Measurements from ENCODE around the gene MCF2L2.
A peak's percentile ranks its signal among the peaks of the same experiment; 100 is the strongest.

The MCF2L2 gene

DNA sequence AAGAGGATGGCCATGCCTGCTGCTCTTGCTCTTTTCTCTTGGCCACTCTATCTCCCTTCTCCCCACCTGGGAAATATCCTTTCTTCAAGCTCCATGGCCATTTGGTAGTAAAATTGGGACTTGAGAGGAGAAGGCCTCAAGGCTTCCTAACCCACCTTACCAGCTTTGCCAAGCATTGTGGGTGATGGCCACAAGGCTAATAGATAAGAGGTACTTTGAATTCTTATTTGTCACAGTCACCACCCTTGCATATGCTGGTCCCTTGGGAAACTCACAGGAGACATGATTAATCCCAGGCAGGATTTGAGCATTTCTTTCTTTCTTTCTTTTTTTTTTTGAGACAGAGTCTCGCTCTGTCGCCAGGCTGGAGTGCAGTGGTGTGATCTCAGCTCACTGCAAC is 138.2 kb downstream of the MCF2L2 start:
- DNase-seq: no peak

DNA sequence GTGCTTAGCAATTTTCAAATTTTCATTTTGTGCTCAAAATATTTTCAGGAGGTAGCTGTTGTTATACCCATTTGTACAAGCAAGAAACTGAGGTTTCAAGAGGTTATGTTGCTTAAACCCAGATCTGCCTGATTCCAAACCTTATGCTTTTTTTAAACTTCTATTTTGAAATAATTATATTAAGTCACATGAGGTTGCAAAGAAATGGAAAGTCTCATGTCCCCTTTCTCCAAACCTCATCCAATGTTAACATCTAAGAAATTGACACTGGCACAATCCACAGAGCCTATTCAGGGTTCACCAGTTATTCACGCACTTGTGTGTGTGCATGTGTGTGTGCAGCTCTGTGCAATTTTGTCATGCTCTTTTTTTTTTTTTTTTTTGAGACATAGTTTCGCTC is 140.3 kb downstream of the MCF2L2 start:
- no peak for DNase-seq

DNA sequence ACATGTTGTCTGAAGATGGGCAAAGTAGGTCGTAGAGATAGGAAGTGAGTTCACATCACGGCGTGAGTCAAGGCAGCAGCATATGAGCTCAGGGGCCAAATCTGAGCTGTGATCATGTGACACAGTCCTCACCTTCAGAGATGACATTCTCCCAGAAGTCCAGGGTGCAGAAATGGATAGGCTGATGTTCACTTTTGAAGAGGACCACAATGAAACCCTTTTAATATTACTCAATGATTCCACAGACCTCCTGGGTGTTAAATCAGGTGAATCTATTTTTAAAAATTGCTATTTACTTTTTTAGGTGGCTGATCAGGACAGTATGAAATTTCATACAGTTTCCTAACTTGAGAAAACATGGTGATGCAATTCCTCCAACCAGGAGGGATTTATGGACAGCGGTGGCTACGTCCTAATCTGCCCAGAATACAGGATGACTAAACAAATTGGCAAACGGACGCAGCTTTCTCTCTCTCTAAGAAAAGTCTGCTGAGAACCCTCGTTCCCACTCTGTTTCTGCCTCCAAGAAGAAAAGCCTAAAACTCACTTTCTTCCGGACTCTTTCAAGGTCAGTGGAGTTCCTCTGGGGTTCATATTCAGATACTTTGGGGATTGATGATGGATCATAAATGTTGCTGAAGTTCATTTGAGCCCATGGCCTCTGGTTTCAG is 141.0 kb downstream of the MCF2L2 start:
- peak; percentile 39 for DNase-seq

DNA sequence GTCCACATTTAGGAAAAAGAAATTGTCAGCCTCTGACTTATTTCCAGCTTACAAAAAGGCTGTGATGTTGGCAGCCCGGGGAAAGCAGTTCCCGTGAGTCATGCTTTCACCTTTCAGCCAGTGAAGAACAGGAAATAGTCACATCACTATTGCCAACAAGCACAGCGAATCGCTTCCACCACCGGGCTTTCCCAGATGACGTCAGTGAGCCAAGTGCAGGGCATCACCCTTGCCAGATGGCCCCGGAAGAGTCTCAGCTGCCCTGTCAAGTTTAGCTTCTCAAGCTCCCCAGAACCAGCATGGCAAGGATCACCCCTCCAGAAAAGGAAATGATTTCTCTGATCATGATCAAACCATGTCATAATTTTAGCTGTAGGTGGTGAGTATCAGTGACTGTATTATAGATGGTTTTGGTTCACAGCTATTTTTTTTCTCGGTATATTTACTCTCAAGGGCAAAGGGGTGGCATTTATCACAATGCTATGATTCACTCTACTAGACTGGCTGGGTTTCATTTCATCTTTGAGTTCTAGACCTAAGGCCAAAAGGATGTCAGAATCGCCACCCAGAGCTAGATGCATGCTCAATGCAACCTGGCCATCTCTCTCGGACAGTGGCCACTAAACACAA is 142.5 kb downstream of the MCF2L2 start:
- peak; percentile 85 for DNase-seq

DNA sequence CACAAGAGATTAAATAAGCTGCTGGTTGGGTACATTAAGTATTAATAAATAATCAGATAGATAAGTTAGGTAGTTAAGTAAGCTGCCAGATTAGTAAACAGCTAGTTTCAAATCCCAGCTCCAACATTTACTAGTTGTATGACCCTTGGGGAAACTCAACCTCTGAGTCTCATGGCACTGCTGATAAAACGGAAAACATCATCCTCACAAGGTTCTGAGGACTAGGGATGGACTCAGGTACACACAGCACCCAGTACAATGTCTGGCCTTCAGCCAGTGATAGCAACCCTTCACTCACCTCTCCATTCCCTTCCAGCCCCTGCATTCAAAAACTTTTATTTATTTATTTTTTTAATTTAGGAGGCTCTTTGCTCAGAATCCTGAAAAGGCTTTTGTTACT is 143.1 kb downstream of the MCF2L2 start:
- DNase-seq: no peak

DNA sequence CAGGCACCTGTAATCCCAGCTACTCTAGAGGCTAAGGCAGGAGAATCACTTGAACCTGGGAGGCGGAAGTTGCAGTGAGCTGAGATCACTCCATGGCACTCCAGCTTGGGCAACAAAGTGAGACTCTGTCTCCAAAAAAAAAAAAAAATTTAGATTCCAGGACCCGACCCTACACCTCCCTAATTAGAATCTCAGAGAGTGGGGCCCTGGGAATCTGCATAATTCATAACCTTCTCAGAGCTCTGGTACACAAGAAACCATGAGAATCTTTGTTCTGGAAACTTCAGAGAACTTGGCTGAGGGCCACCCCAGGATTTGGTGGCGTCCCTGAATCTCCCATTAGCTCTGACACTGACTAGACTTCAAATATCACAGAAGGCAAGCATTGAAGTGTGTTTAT is 143.8 kb downstream of the MCF2L2 start:
- no peak for DNase-seq

DNA sequence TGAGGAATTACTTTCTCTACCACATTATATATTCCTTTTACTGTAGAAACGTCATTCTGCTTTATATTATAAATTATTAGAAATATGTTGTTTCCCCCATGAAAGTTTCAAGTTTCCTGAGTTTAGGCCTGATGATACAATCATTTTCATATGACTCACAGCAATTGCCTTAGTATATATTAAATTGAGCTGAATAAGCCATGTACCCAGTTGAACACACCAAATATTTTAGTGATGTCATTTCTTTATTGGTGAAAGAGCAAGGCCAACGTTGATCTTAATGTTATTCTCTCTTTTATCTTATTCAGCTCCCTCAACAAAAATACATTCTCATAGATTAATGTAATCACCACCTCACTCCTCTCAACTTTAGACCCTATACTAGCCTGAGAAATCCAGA is 144.5 kb downstream of the MCF2L2 start:
- DNase-seq: no peak

DNA sequence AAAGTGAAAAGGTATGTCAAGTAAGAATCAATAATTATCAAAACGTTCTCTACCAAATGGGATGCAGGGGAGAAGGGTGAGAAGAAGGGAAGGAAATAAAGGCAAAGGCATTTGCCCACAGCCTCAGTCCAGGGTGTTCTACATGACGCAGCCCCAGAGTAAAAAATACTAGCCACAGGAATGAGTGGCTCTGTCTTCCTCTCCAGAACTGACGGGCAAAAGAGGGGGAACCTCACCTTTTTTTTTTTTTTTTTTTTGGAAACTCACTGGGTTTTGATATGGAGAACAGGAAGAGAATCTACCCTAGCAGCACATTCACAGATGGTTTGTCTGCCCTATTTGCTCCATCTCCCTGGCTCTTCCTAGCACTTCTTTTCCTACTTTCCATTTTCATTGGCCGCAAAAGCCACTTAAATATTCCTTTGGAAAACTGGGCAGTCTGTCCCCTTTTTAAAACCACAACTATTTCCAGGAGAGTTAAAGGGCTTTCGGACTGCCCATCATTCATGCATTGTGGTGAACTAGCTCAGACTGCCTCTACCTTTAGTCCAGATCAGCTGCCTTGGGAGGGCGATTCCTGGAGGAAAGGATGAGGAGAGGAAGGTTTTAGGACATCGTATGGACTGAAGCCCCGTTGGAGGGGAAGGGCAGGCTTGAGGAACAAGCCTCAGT is 147.2 kb downstream of the MCF2L2 start:
- DNase-seq: no peak

DNA sequence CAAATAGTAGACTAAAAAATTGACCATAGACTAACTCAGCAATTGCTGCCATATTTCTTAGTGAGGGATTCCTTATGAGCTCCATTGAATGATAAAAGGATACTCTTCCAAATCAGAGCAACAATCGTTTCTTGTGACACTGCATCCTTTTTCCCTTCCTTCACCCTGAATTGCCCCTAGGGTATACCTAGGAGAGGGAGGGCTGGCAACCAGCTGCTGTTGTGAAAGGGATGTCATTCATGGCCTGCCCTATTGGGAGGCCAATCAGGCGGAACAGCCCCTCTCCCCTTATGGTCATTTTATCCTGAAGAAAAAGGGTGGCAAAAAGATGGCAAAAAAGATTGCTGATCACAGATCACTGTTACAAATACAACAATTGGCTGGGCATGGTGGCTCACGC is 149.0 kb downstream of the MCF2L2 start:
- no peak for DNase-seq

DNA sequence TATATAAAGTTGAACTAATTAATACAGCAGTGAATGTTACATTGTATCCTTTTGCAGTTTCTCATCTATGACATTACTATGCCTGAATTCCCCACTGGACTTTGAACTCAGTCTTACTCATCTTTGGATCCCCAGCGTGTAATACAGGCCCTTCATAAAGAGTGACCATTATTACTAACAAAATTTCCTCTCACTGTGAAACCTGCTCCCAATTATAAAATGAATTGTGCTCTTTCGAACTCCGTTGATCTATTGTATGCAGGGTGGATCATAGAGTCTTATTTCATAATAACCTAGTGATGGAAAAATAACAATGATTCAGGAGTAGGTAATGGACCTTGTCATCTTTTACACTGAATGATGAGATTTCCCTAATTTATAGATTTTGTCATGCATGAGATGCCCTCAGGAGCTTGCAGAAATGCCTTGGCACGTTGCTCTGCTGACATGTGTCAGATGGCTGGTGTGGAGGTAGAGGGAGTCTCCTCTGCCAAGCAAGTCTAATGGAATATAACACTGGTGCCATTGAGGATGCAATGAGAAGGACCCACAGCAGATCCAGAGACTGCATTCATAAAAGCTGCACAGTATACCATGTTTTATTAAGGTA is 149.8 kb downstream of the MCF2L2 start:
- DNase-seq: no peak

DNA sequence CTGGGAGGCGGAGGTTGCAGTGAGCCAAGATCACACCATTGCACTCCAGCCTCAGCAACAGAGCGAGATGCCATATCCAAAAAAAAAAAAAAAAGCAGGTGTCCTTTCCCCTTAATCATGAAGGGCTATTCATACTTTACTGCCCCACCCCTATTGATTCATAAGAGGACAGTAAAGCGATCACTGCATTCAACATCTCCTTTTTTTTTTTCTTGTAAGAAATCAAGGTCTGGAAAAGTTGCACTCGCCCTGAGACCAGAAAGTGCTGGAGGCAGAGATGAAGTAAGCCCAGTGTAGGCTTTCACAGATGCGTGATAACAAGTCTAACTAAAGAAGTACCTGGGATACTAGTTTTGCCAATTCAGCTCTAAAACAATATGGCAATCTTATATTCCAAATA is 151.2 kb downstream of the MCF2L2 start:
- no peak for DNase-seq

DNA sequence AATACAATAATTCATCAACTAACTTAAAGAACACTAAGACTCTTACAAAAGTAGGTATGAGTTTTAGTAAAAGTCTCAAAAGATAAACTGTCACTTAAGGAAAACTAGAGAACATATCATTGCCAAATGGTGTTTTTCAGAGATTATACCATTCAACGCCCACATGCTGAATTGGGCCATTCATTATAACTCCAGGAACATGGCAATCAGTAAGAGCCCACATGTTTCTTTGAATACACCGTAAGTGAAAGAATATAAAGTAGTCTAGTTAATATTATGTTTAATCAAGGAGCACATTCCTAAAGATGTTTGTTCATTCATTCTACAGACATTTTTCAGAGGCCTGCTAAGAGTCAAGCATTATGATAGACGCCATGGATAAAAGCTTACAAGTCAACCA is 152.5 kb downstream of the MCF2L2 start:
- DNase-seq: no peak

DNA sequence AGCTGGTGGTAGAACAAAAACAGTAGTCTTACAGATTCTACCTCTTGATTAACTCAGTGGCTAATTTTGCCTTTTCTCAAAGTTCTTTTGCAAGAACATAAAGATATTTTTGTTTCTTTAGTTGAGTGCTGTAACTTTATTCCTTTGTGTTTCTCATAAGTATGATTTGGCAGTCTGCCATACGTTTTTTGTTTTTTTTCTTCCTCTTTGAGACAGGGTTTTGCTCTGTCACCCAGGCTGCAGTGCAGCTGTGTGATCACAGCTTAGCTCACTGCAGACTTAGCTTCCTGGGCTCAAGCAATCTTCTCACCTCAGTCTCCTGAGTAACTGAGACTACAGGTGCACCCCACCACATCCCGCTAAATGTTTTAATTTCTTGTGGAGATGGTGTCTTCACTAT is 153.0 kb downstream of the MCF2L2 start:
- DNase-seq: peak; percentile 66

DNA sequence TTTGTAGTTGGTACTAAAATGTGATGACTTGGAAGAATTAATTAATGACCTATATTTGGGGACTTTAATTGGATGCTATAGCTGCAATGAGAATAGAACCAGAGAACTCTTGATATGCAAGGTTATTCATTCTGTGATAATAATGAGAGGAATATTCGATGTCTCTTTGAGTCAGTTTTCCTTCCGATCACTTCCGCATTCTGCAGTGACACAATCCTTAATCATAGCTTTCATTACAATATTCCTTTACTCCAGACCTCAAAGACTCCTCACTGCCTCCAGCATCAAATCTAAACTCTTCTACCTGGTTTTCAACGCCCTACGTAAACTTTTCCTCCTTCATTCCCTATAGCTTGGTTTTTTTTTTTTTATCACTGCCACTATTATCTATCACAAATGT is 153.8 kb downstream of the MCF2L2 start:
- no peak for DNase-seq

DNA sequence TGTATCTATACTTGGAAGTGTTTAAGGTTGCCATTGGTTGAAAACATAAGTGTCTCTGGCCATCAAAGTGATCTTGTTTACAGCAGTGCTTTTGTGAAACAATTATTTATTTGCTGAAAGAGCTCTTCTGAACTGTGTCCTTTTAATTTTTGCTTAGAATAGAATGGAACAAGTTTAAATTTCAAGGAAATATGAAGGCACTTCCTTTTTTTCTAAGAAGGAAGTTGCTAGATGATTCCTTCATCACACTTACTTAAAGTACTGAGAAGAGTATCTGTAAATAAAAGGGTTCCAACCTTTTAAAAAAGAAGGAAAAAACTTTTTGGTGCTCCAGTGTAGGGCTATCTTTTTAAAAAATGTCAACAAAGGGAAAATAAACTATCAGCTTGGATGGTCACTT is 155.6 kb downstream of the MCF2L2 start:
- no peak for DNase-seq

DNA sequence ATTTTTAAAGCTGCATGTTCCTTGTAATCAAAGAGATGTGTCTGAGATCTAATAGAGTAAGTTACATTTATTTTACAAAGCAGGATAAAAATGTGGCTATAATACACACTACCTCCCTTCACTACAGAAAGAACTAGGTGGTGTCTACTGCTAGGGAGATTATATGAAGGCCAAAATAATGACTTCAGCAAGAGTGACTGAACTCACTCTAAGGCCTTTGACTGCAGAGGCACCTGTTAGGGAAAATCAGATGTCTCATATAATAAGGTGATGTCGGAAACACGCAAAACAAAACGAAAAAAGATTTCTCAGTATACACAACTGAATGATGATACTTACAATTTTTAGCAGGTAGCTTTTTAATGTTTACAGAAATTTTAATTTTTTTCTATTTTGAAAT is 156.3 kb downstream of the MCF2L2 start:
- DNase-seq: no peak

DNA sequence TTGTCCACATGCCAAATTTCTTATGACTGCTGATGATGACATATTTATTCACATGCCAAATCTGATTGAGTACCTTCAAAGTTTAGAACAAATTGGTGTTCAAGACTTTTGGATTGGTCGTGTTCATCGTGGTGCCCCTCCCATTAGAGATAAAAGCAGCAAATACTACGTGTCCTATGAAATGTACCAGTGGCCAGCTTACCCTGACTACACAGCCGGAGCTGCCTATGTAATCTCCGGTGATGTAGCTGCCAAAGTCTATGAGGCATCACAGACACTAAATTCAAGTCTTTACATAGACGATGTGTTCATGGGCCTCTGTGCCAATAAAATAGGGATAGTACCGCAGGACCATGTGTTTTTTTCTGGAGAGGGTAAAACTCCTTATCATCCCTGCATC is 158.1 kb downstream of the MCF2L2 start:
- DNase-seq: no peak

DNA sequence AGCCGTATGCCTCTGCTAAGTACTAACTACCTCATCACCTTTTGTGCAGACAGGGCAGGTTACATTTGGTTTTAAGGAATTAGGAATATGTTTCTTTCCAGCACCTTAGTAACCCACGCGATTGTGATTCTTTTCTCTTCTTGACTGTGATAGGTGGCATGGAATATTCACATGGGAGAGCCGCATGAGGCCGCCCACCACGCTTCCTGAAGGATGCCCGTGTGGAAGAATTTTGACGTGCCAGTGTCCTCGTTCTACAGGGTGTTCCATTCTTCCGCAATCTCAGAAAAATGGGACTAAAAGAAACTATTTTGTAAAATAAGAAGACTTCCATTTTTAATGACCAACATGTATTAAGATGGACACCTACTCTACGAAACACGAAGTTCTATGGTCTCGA is 159.1 kb downstream of the MCF2L2 start:
- DNase-seq: no peak

DNA sequence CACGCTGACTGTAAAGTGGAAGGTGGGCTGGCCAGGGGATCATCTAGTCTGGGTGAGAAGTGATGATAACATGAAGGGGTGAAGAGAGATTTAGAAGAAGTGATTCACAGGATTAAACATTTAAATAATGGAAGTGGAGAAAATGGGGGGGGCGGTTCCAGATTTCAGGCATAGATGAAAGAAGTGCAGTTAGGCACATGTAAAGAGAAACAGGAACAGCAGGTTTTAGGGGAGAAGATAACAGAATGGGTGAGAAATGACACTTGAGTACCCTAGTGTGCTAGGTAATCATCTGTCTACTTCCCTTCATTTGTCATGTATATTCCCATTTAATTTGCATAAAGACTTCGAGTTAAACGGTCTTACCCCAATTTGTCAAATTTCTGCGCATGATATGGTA is 160.1 kb downstream of the MCF2L2 start:
- no peak for DNase-seq

DNA sequence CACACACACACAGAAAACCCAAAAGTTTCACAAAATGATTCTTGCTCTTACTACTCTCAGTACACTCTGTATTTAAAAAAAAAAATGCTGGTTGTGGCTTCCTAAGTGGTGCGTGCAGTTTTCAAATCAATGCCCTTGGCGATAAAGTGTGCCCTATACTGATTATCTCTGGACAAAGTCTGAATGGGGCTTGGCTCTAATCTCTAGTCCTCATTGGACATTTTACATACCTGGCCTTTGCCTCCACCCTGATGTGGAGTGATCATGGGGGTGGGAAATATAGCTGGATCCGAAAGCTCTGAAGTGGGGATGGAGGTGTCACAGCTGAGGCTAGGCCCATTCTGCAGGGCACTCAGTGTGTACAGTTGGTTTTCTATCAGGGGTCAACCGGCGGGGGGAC is 161.3 kb downstream of the MCF2L2 start:
- no peak for DNase-seq

DNA sequence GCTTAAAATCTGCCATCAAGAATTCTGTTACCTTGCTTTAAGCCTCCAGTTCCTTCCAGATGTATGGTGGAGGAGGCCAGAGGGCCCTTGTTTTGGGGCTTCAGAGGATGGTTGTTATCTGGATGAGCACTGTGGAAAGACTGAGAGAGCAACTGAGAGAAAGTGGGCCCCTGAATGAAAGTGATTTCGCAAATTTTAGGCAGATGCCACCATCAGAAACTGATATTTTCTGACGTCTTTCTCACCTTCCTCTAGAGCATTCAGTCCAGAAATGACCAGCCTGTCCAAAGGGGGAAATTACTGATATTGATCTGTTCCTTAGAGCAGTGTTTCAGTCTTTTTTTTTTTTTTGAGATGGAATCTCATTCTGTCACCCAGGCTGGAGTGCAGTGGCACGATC is 162.0 kb downstream of the MCF2L2 start:
- DNase-seq: no peak

DNA sequence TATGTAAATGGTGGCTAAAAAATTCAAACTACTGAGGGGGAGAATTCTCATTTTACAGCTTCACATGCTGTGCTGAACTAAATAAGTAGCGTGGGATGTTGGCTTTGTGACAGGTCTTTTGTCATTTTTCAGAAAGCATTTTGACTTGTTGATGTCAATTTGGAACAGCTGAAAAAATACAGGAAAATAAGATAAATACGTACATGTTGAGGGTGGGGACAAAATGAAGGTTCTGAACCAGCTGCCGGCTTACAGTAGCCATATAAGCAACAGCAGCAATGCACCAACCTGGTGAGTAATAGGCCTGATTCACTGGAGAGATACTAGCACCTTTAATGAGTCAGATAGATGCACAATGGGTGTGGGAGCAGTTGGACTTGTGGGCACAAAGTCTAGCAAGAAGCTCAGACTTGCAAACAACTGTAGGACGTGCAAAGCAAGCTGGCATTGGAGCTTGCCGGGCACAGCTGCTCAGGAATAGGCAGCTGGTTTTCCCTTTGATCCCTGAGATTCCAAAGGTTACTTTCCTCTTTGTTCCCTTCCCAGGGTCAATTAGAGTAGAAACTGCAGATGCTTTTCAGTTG is 162.5 kb downstream of the MCF2L2 start:
- DNase-seq: peak; percentile 52

DNA sequence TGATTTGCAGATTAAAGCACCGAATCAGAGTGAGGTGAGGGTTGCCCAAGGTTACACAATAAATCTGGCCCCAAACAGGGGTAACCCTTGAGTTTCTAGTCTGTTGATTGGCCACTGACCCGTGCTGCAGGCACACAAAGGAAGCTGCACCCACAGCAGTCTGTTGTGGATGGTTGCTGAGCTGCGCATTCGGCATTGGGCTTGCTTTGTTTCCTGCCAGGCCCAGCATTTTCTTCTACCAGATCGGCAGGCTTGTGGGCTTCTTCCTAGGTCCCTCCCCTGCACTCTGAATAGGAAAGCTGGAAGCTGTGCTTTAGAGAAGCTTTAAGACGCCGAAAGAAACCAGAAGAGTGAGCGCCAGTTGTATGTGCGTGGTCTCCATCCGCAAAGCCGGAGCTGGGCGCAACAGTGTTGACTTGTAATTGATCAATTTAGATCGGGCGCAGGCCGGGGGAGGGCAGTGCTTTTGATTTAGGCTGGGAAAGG is 163.2 kb downstream of the MCF2L2 start:
- peak; percentile 22 for DNase-seq
